Activated CD4-positive, alpha-beta T cell treated with anti-CD3 and anti-CD28 coated beads, Interleukin-2, amount 50 U/mL, for 48 hours (primary cell): ENCODE data around the gene FBL.
"Not testable (repeated sequence)": the region's sequence is repeated elsewhere in the genome, so short reads cannot be mapped to it uniquely, and the experiment has no call there.

Source experiments
- DNase-seq, 2 experiments: peaks; one replicate each; pipeline ENCODE4 v3.0.0-alpha.2; 2020

FBL gene

GRCh38 chr19:39875401-39875864 lies 29.3 kb upstream of the FBL start:
- DNase-seq = not testable (repeated sequence)

- no peak for DNase-seq
Measured at GRCh38 chr19:39874404-39874803, 28.2 kb upstream of the FBL start.

GRCh38 chr19:39873385-39873784 lies 27.2 kb upstream of the FBL start:
- DNase-seq = no peak

- no peak for DNase-seq
Measured at GRCh38 chr19:39871886-39872866, 26.0 kb upstream of the FBL start.

- no peak for DNase-seq
Measured at GRCh38 chr19:39871362-39871761, 25.2 kb upstream of the FBL start.

- DNase-seq = no peak
Measured at GRCh38 chr19:39870171-39870971, 24.2 kb upstream of the FBL start.

GRCh38 chr19:39867952-39868351 lies 21.8 kb upstream of the FBL start:
- no peak for DNase-seq

- no peak for DNase-seq
Measured at GRCh38 chr19:39867133-39867532, 21.0 kb upstream of the FBL start.

GRCh38 chr19:39865953-39866352 lies 19.8 kb upstream of the FBL start:
- no peak for DNase-seq

- DNase-seq = no peak
Measured at GRCh38 chr19:39865186-39865585, 19.0 kb upstream of the FBL start.

GRCh38 chr19:39864118-39864517 lies 17.9 kb upstream of the FBL start:
- DNase-seq = no peak

- DNase-seq = no peak
Measured at GRCh38 chr19:39858541-39858940, 12.4 kb upstream of the FBL start.

- no peak for DNase-seq
Measured at GRCh38 chr19:39852882-39853281, 6.7 kb upstream of the FBL start.

- no peak for DNase-seq
Measured at GRCh38 chr19:39850892-39851291, 4.7 kb upstream of the FBL start.

- no peak for DNase-seq
Measured at GRCh38 chr19:39848392-39848791, 2.2 kb upstream of the FBL start.

GRCh38 chr19:39847525-39847924 lies 1.3 kb upstream of the FBL start:
- no peak for DNase-seq

- DNase-seq = no peak
Measured at GRCh38 chr19:39846678-39847486, 703 bp upstream of the FBL start.

GRCh38 chr19:39845584-39845932 lies 621 bp downstream of the FBL start:
- DNase-seq = peak in 1 of 2 experiments; percentile 26

GRCh38 chr19:39845172-39845571 lies 1.0 kb downstream of the FBL start:
- no peak for DNase-seq

- DNase-seq = no peak
Measured at GRCh38 chr19:39843919-39844793, 2.0 kb downstream of the FBL start.

GRCh38 chr19:39842693-39843435 lies 3.3 kb downstream of the FBL start:
- DNase-seq = no peak
